Type B pancreatic cell (in vitro differentiated cells): ENCODE measurements around the gene LIMS1. TPM values are rescaled to one million over a fixed set of nuclear protein-coding genes. Genes with fewer than 3 reads are reported as not detected.
"Not testable (repeated sequence)": the region's sequence is repeated elsewhere in the genome, so short reads cannot be mapped to it uniquely, and the experiment has no call there.

ENCODE experiments used
- DNase-seq: peaks from one replicate; pipeline ENCODE4 v3.0.0; 2021; ENCODE audit warnings: mixed read lengths; ENCODE audit not compliant: unreplicated experiment; ENCODE audit errors: extremely low spot score
- H3K27ac Mint-ChIP-seq: 2 replicates; pipeline ENCODE4 v1.8.0; 2021; ENCODE audit warnings: mild to moderate bottlenecking, mixed read lengths
- H3K27me3 Mint-ChIP-seq: 2 replicates; pipeline ENCODE4 v1.8.0; 2021; ENCODE audit warnings: mixed read lengths
- H3K36me3 Mint-ChIP-seq: 2 replicates; pipeline ENCODE4 v1.8.0; 2021; ENCODE audit warnings: mixed read lengths
- H3K4me1 Mint-ChIP-seq: one replicate; pipeline ENCODE4 v1.8.0; 2021; ENCODE audit warnings: mixed read lengths; ENCODE audit not compliant: unreplicated experiment
- H3K4me3 Mint-ChIP-seq: 2 replicates; pipeline ENCODE4 v1.8.0; 2021; ENCODE audit warnings: mild to moderate bottlenecking, mixed read lengths
- H3K9me3 Mint-ChIP-seq: 2 replicates; pipeline ENCODE4 v1.8.0; 2021; ENCODE audit warnings: mixed read lengths
- total RNA-seq: library from RNA; stranded (reverse); gene quantifications from 2 replicates; pipeline ENCODE4 v1.2.1, GENCODE V29; 2021; ENCODE audit warnings: low replicate concordance
- TF ChIP-seq, protein P1 (sequence below): fragments of 200-600 bp; sonication (generic); conservative IDR thresholded peaks from 2 replicates; pipeline ENCODE4 v1.5.0; 2021; ENCODE audit warnings: antibody characterized with exemption, mild to moderate bottlenecking

Gene LIMS1
- total RNA-seq, 1 donor from 2014 or later: 43.5 TPM

DNA sequence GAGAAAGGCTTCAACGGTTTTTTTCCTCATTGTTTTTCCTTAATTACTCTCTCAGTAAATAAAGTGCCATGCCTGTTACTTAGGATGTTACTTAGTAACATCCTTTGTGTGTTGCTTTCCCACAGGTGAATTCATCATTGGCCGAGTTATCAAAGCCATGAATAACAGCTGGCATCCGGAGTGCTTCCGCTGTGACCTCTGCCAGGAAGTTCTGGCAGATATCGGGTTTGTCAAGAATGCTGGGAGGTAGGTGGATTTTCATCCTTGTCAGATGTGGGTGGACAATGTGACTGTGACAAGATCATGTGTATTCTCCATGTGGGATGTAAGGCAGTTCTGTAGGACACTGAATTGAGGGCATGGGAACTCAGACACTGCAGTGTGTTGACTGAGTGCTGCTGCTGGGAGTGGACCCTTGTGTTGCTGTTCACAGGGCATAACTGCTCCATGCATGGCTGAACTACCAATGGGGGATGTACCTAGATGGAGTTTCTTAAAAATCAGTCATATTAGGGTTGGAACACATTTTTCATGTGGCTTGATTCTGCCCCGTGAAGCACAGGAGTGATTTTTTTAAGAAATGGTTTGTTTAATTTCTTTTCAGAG lies 138.0 kb downstream of the LIMS1 start:
- H3K27me3 Mint-ChIP-seq: not testable (repeated sequence)

DNA sequence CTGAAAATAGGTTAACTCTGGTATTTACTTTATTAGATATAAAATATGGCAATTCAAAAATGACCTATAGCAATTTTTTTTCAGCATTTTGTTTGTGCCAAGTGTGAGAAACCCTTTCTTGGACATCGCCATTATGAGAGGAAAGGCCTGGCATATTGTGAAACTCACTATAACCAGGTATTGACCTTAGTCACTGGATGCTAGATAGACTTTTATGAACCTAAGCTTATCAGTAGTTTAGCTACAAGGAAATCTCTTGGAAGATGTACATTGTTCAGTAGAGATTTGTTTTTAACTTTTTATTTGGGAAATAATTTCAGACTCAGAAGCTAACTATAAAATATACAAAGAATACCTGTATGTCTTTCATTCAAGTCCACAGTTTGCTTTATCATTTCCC lies 142.3 kb downstream of the LIMS1 start:
- not testable (repeated sequence) for H3K36me3 Mint-ChIP-seq, H3K9me3 Mint-ChIP-seq, H3K4me1 Mint-ChIP-seq, DNase-seq, H3K27me3 Mint-ChIP-seq, H3K4me3 Mint-ChIP-seq, H3K27ac Mint-ChIP-seq

More for the DNA sequence above, 138.0 kb downstream of the LIMS1 start:
- not testable (repeated sequence) for H3K4me3 Mint-ChIP-seq, H3K9me3 Mint-ChIP-seq, H3K4me1 Mint-ChIP-seq, H3K36me3 Mint-ChIP-seq, DNase-seq, H3K27ac Mint-ChIP-seq

DNA sequence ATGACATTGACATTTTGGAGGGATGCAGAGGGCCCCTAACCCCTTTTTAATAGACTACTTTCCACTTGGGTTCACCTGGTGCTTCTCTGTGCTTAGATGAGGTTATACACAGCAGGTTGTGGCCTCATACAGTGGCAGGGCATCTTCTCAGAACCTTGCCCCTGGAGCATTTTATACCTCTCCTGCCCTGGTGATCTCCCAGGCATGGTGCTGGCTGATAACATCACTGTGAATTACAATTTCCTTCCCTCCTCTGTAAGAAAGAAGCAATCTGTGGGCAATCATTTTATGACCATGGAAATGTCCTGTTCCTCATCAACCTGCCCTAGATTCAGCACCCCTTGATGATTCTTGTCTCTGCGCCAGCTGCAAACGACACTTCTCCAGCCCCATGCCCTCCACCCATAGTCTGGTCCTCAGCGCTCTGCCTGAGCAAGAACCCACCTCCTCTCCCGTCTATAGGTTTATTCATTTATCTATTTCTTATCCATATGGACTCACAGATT lies 143.0 kb downstream of the LIMS1 start:
- not testable (repeated sequence) for H3K36me3 Mint-ChIP-seq, H3K9me3 Mint-ChIP-seq, DNase-seq, H3K4me1 Mint-ChIP-seq, H3K27me3 Mint-ChIP-seq, H3K27ac Mint-ChIP-seq, H3K4me3 Mint-ChIP-seq

DNA sequence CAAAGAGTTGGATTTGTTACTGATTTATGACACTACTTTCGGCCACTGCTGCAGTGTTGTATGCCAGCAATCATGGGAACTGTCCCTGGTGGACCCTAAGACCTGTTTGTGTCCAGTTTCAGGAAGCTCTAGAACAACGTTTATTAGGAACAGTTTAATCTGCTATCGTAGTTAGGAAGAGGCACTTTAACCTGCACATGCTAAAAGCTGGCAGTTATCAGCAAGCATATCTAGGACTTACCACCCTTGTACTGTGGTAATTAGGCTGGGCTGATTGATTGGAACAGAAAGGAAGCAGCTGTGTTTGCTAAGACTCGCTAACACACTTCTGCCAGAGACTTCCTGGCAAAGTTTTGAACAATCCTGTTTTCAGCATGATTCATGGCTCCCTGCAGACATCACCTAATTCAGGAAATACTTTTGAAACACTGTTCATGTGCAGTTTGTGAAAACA lies 144.0 kb downstream of the LIMS1 start:
- H3K27ac Mint-ChIP-seq: peak overlapping the region; percentile 17
- H3K36me3 Mint-ChIP-seq, DNase-seq, H3K27me3 Mint-ChIP-seq, H3K4me1 Mint-ChIP-seq, H3K9me3 Mint-ChIP-seq: not testable (repeated sequence)
- peak overlapping the region; percentile 64 for H3K4me3 Mint-ChIP-seq

- not testable (repeated sequence) for H3K27ac Mint-ChIP-seq, DNase-seq, H3K36me3 Mint-ChIP-seq, H3K9me3 Mint-ChIP-seq, H3K4me3 Mint-ChIP-seq, H3K27me3 Mint-ChIP-seq, H3K4me1 Mint-ChIP-seq
Observed at GRCh38 chr2:108680805-108681204, 146.5 kb downstream of the LIMS1 start.

DNA sequence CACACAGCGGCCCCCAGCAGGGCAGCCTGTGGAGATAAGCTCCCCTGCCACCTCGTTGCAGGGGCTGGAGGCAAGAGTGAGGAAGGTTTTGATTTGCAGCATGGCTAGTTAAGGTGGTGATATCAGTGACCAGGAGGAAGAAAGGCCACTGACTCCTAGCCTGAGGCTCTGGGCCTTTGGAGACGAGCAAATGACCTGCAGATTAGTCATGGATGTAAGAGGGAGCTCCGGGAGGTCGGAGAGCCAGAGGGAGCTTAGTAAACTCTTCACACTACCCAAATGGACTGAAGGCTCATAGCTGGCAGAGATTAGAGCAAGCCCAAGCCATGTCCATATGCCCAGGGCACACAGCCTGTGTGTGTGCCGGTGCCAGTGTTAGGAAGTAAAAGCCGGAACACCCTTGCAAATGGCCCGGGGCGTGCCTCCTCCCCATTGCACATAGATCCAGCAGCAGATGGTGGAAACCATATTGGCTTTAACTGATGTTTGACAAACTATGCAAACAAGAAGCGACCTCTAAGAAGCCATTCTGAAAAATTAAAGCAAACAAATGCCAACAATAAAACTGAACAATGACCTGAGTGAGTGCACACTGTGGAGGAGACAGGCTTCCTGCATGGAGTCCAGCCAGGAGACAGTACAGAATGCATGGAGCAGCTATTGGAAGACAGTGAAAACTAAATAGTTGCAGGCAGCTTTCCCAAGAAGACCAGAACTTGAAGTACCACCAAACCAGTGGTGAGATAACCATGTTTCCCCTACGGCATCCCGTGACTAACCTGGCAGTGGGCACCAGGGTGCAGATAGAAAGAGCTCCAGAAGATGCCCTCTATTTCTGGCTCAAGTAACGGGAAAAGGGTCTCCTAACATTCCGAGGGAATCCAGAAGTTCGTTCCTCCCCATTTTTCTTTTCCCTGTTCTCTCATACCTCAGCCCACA lies 154.8 kb downstream of the LIMS1 start:
- H3K27ac Mint-ChIP-seq, H3K4me3 Mint-ChIP-seq, H3K4me1 Mint-ChIP-seq, DNase-seq, H3K9me3 Mint-ChIP-seq, H3K36me3 Mint-ChIP-seq, H3K27me3 Mint-ChIP-seq: not testable (repeated sequence)

DNA sequence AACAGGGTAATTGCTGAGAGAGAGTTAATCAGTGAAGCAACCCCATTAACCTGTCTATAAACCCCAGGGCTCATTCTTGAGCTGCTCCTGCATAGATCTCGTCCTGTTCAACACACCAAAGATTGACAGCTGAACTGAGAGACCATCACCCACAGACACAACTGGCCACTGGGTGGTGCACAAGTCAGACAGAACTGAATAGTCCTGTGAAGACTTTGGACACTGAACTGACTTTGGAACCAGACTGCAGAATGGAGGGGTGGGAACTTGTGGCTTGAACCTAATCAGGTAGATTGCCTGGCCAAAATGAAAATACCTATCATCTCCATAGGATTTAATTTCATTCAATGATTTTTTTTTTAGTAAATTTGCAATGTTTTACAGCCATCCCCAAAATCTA lies 155.7 kb downstream of the LIMS1 start:
- not testable (repeated sequence) for H3K27ac Mint-ChIP-seq, H3K9me3 Mint-ChIP-seq, DNase-seq, H3K27me3 Mint-ChIP-seq, H3K4me1 Mint-ChIP-seq, H3K4me3 Mint-ChIP-seq, H3K36me3 Mint-ChIP-seq
- TF ChIP-seq, protein P1, sequence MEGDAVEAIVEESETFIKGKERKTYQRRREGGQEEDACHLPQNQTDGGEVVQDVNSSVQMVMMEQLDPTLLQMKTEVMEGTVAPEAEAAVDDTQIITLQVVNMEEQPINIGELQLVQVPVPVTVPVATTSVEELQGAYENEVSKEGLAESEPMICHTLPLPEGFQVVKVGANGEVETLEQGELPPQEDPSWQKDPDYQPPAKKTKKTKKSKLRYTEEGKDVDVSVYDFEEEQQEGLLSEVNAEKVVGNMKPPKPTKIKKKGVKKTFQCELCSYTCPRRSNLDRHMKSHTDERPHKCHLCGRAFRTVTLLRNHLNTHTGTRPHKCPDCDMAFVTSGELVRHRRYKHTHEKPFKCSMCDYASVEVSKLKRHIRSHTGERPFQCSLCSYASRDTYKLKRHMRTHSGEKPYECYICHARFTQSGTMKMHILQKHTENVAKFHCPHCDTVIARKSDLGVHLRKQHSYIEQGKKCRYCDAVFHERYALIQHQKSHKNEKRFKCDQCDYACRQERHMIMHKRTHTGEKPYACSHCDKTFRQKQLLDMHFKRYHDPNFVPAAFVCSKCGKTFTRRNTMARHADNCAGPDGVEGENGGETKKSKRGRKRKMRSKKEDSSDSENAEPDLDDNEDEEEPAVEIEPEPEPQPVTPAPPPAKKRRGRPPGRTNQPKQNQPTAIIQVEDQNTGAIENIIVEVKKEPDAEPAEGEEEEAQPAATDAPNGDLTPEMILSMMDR: peak; percentile 28

DNA sequence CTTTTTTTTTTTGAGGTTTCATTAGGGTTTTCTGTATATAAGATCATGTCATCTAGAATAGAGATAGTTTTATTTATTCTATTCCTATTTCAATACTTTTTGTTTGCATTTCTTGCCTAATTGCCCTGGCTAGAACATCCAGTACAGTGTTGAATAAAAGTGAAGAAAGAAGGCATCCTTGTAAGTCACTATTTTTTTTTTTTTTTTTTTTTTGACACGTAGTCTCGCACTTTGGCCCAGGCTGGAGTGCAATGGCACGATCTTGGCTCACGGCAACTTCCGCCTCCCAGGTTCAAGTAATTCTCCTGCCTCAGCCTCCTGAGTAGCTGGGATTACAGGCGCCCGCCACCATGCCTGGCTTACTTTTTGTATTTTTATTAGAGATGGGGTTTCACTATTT lies 157.2 kb downstream of the LIMS1 start:
- DNase-seq: no peak
- no peaks in the 10 kb centered on the region for H3K27me3 Mint-ChIP-seq
- TF ChIP-seq, protein P1: no peak
- H3K4me1 Mint-ChIP-seq: no peaks in the 10 kb centered on the region
- no peaks in the 10 kb centered on the region for H3K9me3 Mint-ChIP-seq
- H3K27ac Mint-ChIP-seq: no peak overlapping the region
- no peaks in the 10 kb centered on the region for H3K36me3 Mint-ChIP-seq
- H3K4me3 Mint-ChIP-seq: no peak overlapping the region
